Measurements from ENCODE around the gene NID1. TPM values are rescaled to one million over a fixed set of nuclear protein-coding genes. Genes with fewer than 3 reads are reported as not detected.
"Not testable (repeated sequence)": the region's sequence is repeated elsewhere in the genome, so short reads cannot be mapped to it uniquely, and the experiment has no call there.

NID1 gene
- total RNA-seq, 3 donors from 2014 or later, result 60.3 to 288 (median 154) TPM

GRCh38 chr1:235972311-235972689, 92.6 kb downstream of the NID1 start:
- Histone ChIP-seq H3K36me3 (no peaks in the 10 kb centered on the region), H3K27me3 (no peaks in the 10 kb centered on the region), H3K27ac (peak overlapping the region; percentile 86 to 92), H3K4me3 (peak overlapping the region; percentile 28 to 58 (median 39)), H3K9me3 (peaks cover 1 to 4% of the 10 kb centered on the region in 2 donors), H3K4me1 (no peaks in the 10 kb centered on the region)
- TF ChIP-seq POLR2AphosphoS5 (IDR thresholded peaks at IDR 0.05) (no peak), POLR2A (IDR thresholded peaks at IDR 0.05) (no peak), CTCF (IDR thresholded peaks at IDR 0.05) (no peak)
- no peak for DNase-seq (ENCODE audit: low spot score in 2 of 2)
- intact Hi-C loops (cut with DNase I; ENCODE audit: low total_unique reads), result no loop called here

- peak; percentile 85 to 89 for DNase-seq (ENCODE audit: low spot score in 2 of 2)
- H3K36me3 ChIP-seq, result no peaks in the 10 kb centered on the region
- H3K4me1 ChIP-seq, result no peaks in the 10 kb centered on the region
- peak overlapping the region; percentile 86 to 92 for H3K27ac ChIP-seq
- peak overlapping the region; percentile 28 to 58 (median 39) for H3K4me3 ChIP-seq
- no peaks in the 10 kb centered on the region for H3K27me3 ChIP-seq
- intact Hi-C loops (cut with DNase I; ENCODE audit: low total_unique reads), result no loop called here
- TF ChIP-seq POLR2A (IDR thresholded peaks at IDR 0.05) (no peak), POLR2AphosphoS5 (IDR thresholded peaks at IDR 0.05) (peak; percentile 56 to 70 (median 69)), CTCF (IDR thresholded peaks at IDR 0.05) (peak; percentile 62 to 87 (median 79))
- no peaks in the 10 kb centered on the region for H3K9me3 ChIP-seq
Observed at GRCh38 chr1:235971571-235972310, 93.1 kb downstream of the NID1 start.

GRCh38 chr1:235971020-235971419, 93.9 kb downstream of the NID1 start:
- Histone ChIP-seq H3K27ac (peak overlapping the region; percentile 86 to 92), H3K9me3 (no peaks in the 10 kb centered on the region), H3K36me3 (no peaks in the 10 kb centered on the region), H3K4me1 (no peaks in the 10 kb centered on the region), H3K27me3 (no peaks in the 10 kb centered on the region), H3K4me3 (peak overlapping the region in 1 of 3 donors; percentile 58)
- TF ChIP-seq CTCF (IDR thresholded peaks at IDR 0.05) (no peak), POLR2AphosphoS5 (IDR thresholded peaks at IDR 0.05) (no peak), POLR2A (IDR thresholded peaks at IDR 0.05) (no peak)
- DNase-seq (ENCODE audit: low spot score in 2 of 2), result no peak
- intact Hi-C loops (cut with DNase I; ENCODE audit: low total_unique reads), result no loop called here

GRCh38 chr1:235968831-235969230, 96.1 kb downstream of the NID1 start:
- Histone ChIP-seq H3K4me1 (no peaks in the 10 kb centered on the region), H3K36me3 (no peaks in the 10 kb centered on the region), H3K4me3 (no peak overlapping the region), H3K9me3 (no peaks in the 10 kb centered on the region), H3K27ac (no peak overlapping the region), H3K27me3 (no peaks in the 10 kb centered on the region)
- TF ChIP-seq POLR2A (IDR thresholded peaks at IDR 0.05) (no peak), CTCF (IDR thresholded peaks at IDR 0.05) (no peak), POLR2AphosphoS5 (IDR thresholded peaks at IDR 0.05) (no peak)
- intact Hi-C loops (cut with DNase I; ENCODE audit: low total_unique reads), result no loop called here
- DNase-seq (ENCODE audit: low spot score in 2 of 2), result no peak

- H3K27ac ChIP-seq; H3K27me3 ChIP-seq; H3K36me3 ChIP-seq; intact Hi-C loops (cut with DNase I; ENCODE audit: low total_unique reads); DNase-seq (ENCODE audit: low spot score in 2 of 2); H3K4me1 ChIP-seq; H3K9me3 ChIP-seq; H3K4me3 ChIP-seq: not testable (repeated sequence)
Observed at GRCh38 chr1:235966134-235966533, 98.8 kb downstream of the NID1 start.
